SK-N-MC (cell line): ENCODE data around the gene SLC12A3.
A peak's percentile ranks its signal among the peaks of the same experiment; 100 is the strongest.
"Not testable (repeated sequence)": the region's sequence is repeated elsewhere in the genome, so short reads cannot be mapped to it uniquely, and the experiment has no call there.

Experiments
- DNase-seq: peaks from one replicate; pipeline ENCODE4 v3.0.0-alpha.2; 2011; ENCODE audit warnings: low read depth, low spot score
- H3K27ac ChIP-seq: fragments of 200-600 bp; sonication (generic); 2 replicates; pipeline ENCODE4 v1.5.1; 2016; ENCODE audit warnings: mixed run types
- H3K36me3 ChIP-seq: fragments of 200-600 bp; sonication (generic); 2 replicates; pipeline ENCODE4 v1.6.1; 2017; ENCODE audit warnings: antibody characterized with exemption, low read length, mixed read lengths; ENCODE audit not compliant: insufficient read depth
- H3K4me3 ChIP-seq: fragments of 200-600 bp; sonication (generic); 2 replicates; pipeline ENCODE4 v1.5.1; 2016
- H3K9ac ChIP-seq: fragments of 200-600 bp; sonication (generic); 2 replicates; pipeline ENCODE4 v1.8.0; 2017; ENCODE audit warnings: mixed run types, mixed read lengths; ENCODE audit not compliant: insufficient read length
- H3K9me3 ChIP-seq: fragments of 200-600 bp; sonication (generic); 2 replicates; pipeline ENCODE4 v1.6.1; 2017; ENCODE audit warnings: low read depth, mild to moderate bottlenecking, antibody characterized with exemption, low read length, moderate library complexity, mixed read lengths
- EZH2 ChIP-seq: fragments of 200-600 bp; sonication (generic); IDR thresholded peaks from one replicate; pipeline ENCODE4 v1.6.1; 2017; ENCODE audit warnings: antibody characterized with exemption
- FOXP2 ChIP-seq: optimal IDR thresholded peaks from 2 replicates; pipeline ENCODE3; 2011; ENCODE audit warnings: mild to moderate bottlenecking, moderate library complexity; ENCODE audit not compliant: insufficient read depth; ENCODE audit errors: extremely low read length, control extremely low read depth
- POLR2AphosphoS5 ChIP-seq: IDR thresholded peaks from 2 replicates; pipeline ENCODE4 v1.6.1; 2012; ENCODE audit warnings: mild to moderate bottlenecking, low read depth, low read length, borderline replicate concordance

SLC12A3 gene

GRCh38 chr16:56859636-56860035 is 5.4 kb upstream of the SLC12A3 start:
- H3K4me3 ChIP-seq: no peak overlapping the region
- no peak overlapping the region for H3K9ac ChIP-seq
- DNase-seq: no peak
- H3K27ac ChIP-seq: no peak overlapping the region
- H3K9me3 ChIP-seq: no peaks in the 10 kb centered on the region
- TF ChIP-seq FOXP2 (no peak), EZH2 (no peak), POLR2AphosphoS5 (no peak)
- H3K36me3 ChIP-seq: no peaks in the 10 kb centered on the region

DNA sequence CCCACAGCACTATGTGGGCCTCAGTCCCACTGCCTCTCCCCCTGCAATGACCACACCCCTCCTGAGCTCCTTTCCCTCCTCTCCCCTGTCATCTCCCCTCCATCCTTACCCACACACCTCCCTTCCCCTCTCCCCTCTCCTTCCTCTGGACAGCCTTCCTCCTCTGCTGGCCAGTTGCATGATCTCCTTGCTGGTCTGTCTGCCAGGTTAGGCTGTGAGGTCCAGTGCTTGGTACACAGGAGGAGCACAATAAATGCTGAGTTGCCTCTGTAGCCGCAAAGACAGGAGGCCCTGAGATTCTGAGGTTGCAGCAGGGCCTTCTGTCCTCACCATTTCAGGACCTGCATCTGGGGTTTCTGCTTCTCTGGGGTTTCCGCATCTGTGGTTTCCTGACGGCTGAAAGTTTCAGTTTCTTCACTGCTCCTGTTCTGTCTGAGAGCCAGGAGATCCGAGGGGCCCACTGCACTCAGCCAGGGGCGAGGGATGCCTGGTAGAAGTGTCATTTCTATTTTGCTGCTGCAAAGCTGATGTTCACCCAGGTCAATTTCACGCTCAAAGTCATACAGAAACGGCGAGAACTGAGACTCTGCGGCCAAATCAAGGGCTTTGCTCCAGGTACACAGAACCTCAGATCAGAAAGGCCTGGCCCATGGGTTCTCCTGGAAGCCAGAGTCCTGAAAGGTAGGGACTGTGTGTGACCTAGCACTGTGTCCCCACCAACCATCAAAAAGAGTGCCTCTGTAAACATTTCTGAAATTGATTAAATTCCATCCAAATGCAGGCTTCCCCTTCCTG is 4.6 kb upstream of the SLC12A3 start:
- Histone ChIP-seq H3K9ac (no peak overlapping the region), H3K9me3 (no peaks in the 10 kb centered on the region), H3K36me3 (no peaks in the 10 kb centered on the region), H3K4me3 (no peak overlapping the region), H3K27ac (no peak overlapping the region)
- no peak for DNase-seq
- TF ChIP-seq FOXP2 (no peak), POLR2AphosphoS5 (no peak), EZH2 (no peak)

DNA sequence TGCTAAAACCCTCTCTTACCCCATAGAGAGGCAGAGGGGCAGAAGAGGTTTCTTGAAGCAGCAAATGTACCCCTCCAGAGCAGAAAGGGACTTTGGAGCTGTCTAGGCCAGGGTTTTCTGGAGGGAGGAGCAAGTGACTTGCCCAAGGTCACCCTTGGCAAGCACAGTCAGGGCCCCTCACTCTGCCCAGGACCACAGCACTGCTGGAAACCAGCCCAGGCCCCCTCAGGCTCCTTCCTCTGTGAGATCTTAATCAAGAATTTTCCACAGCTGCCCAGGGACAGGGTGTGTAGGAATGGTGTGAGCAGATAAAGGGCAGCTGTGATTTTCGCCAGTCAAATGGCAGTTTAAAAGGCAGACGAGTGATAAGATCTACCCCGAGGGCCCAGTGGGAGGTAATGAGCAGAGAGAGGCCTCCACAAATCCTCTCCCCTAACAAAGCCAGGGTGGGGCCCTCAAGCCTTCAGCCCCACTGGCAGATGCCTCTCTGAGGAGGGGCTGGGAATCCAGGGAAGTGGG is 3.9 kb upstream of the SLC12A3 start:
- TF ChIP-seq POLR2AphosphoS5: 0 out of 2 replicates have a peak, but pooled peaks have one; percentile 15
- TF ChIP-seq EZH2: no peak
- Histone ChIP-seq H3K9me3 (no peaks in the 10 kb centered on the region), H3K36me3 (no peaks in the 10 kb centered on the region), H3K27ac (no peak overlapping the region), H3K9ac (no peak overlapping the region), H3K4me3 (no peak overlapping the region)
- DNase-seq: no peak

- DNase-seq: no peak
- Histone ChIP-seq H3K9ac (no peak overlapping the region), H3K27ac (no peak overlapping the region), H3K36me3 (no peaks in the 10 kb centered on the region), H3K4me3 (no peak overlapping the region), H3K9me3 (no peaks in the 10 kb centered on the region)
- no peak for TF ChIP-seq POLR2AphosphoS5
- no peak for TF ChIP-seq EZH2
- no peak for TF ChIP-seq FOXP2
Measured at GRCh38 chr16:56861756-56862155, 3.3 kb upstream of the SLC12A3 start.

GRCh38 chr16:56862776-56863175 is 2.2 kb upstream of the SLC12A3 start:
- no peak overlapping the region for H3K27ac ChIP-seq
- no peak overlapping the region for H3K9ac ChIP-seq
- H3K9me3 ChIP-seq: no peaks in the 10 kb centered on the region
- H3K36me3 ChIP-seq: no peaks in the 10 kb centered on the region
- DNase-seq: no peak
- TF ChIP-seq FOXP2 (no peak), POLR2AphosphoS5 (no peak), EZH2 (no peak)
- no peak overlapping the region for H3K4me3 ChIP-seq

DNA sequence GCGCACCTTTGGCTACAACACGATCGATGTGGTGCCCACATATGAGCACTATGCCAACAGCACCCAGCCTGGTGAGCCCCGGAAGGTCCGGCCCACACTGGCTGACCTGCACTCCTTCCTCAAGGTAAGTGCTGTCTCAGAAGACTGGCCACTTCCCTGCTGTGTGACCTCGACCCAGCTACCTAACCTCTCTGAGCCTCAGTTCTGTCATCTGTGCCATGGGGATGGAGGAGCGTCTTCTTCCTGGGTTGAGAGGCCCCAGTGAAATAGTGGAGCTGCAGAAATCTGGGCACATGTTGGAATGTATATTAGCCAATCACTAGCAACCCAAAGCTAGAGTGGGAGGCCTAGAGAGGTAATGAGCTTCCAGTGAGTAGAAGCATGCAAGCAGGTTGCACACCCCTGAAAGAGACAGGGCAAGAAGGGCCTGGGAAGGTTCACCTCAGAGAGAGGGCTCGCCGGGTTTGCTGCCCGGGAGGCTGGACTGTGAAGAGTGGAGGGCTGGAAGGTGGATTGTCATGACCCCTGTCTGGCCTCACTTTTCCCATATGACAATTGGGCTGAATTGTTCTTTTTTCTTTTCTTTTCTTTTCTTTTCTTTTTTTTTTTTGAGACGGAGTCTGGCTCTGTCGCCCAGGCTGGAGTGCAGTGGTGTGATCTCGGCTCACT is 521 bp downstream of the SLC12A3 start:
- H3K9me3 ChIP-seq: no peaks in the 10 kb centered on the region
- no peak overlapping the region for H3K4me3 ChIP-seq
- no peak overlapping the region for H3K27ac ChIP-seq
- no peaks in the 10 kb centered on the region for H3K36me3 ChIP-seq
- DNase-seq: no peak
- no peak overlapping the region for H3K9ac ChIP-seq
- TF ChIP-seq FOXP2: no peak
- TF ChIP-seq EZH2: no peak
- no peak for TF ChIP-seq POLR2AphosphoS5

DNA sequence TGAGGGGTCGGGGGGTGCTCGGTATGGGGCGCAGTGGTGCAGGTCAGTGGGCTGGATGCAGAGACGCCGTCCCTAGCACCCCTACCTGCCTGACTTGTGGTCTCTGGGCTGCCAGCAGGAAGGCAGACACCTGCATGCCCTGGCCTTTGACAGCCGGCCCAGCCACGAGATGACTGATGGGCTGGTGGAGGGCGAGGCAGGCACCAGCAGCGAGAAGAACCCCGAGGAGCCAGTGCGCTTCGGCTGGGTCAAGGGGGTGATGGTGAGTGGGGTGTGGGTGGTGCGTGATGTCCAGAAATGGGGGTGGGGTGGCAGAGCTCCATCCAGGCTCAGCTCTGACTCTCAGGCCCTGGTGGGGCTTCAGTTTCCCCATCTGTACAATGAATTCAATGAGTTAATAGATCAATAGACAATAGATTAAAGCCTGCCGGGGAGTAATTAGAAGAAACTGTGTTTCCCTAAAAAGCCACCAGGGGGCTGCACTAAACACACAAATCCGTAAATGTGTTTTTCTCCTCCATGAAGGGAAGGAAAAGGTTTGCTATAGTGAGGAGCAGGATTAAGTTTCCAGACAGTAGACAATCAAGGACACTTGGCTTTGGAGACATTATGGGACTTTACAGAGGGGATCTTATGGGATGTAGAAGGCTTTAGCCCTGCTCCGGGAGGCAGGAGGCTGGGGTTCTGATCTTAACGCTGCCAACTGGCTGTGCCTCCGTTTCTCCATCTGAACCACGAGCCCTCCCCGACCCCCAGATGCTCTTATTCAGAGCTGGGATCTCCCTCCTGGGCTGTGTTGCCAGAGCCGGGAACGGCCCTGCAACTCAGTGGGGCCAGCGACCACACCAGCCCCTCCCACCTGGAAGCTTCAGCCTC is 2.2 kb downstream of the SLC12A3 start:
- H3K36me3 ChIP-seq: no peaks in the 10 kb centered on the region
- no peaks in the 10 kb centered on the region for H3K9me3 ChIP-seq
- TF ChIP-seq EZH2: no peak
- TF ChIP-seq POLR2AphosphoS5: no peak
- TF ChIP-seq FOXP2: no peak
- no peak for DNase-seq
- H3K27ac ChIP-seq: no peak overlapping the region
- no peak overlapping the region for H3K4me3 ChIP-seq
- H3K9ac ChIP-seq: no peak overlapping the region

DNA sequence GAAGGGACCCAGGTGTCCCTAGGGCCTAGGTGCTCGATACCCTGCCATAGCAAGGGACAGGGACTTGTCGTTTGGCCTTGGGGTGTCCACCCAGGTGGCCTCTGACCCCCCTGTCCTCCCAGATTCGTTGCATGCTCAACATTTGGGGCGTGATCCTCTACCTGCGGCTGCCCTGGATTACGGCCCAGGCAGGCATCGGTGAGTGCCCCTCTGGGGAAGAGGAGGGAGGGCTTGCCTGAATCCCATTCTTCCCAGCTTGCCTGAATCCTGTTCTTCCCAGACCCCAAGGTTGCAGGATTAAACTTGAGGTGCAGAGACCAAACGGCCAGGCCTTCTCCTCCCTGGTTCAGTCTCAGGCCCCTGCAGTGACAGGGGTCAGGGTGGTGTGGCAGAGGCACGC is 3.2 kb downstream of the SLC12A3 start:
- Histone ChIP-seq H3K27ac (no peak overlapping the region), H3K9ac (no peak overlapping the region), H3K9me3 (no peaks in the 10 kb centered on the region), H3K4me3 (no peak overlapping the region), H3K36me3 (no peaks in the 10 kb centered on the region)
- DNase-seq: no peak
- no peak for TF ChIP-seq FOXP2
- TF ChIP-seq EZH2: no peak
- no peak for TF ChIP-seq POLR2AphosphoS5

- not testable (repeated sequence) for DNase-seq, H3K9ac ChIP-seq, H3K27ac ChIP-seq, H3K36me3 ChIP-seq, H3K4me3 ChIP-seq, H3K9me3 ChIP-seq
Measured at GRCh38 chr16:56868766-56869165, 3.8 kb downstream of the SLC12A3 start.
